Heart left ventricle (tissue), 16 donors: ENCODE data around the gene STAG3. TPM values are rescaled to one million over a fixed set of nuclear protein-coding genes. Genes with fewer than 3 reads are reported as not detected.

Experiments
- ATAC-seq, 4 donors: fragments of 200-7000 bp; cut with Tn5 transposase; one replicate each; pipeline ENCODE4 v1.9.1; 2020 to 2022; ENCODE audit warnings: moderate library complexity in 4 of 4, mild to moderate bottlenecking in 3 of 4, moderate number of reproducible peaks in 1 of 4
- DNase-seq, 5 donors: peaks; one replicate each; pipeline ENCODE4 v3.0.0-alpha.2; 2020
- H3K27ac ChIP-seq, 12 donors: fragments of 200-600 bp; sonication (generic) in 4 of 12; one replicate each; pipeline versions ENCODE4 v1.5.0 to v1.8.0; 2016 to 2022; ENCODE audit warnings: mild to moderate bottlenecking in 2 of 12
- H3K27me3 ChIP-seq, 9 donors: fragments of 200-600 bp; sonication (generic) in 2 of 9; one replicate each; pipeline versions ENCODE4 v1.5.1 to v1.8.0; 2016 to 2022; ENCODE audit warnings: mild to moderate bottlenecking in 3 of 9
- H3K36me3 ChIP-seq, 9 donors: fragments of 200-600 bp; sonication (generic) in 2 of 9; one replicate each; pipeline versions ENCODE4 v1.5.0 to v1.8.0; 2018 to 2022; ENCODE audit warnings: mild to moderate bottlenecking in 2 of 9
- H3K4me1 ChIP-seq, 12 donors: fragments of 200-600 bp; sonication (generic) in 4 of 12; one replicate each; pipeline versions ENCODE4 v1.5.0 to v1.8.0; 2016 to 2022; ENCODE audit warnings: mild to moderate bottlenecking in 3 of 12
- H3K4me3 ChIP-seq, 12 donors: fragments of 200-600 bp; sonication (generic) in 4 of 12; one replicate each; pipeline versions ENCODE4 v1.5.0 to v1.8.0; 2017 to 2022; ENCODE audit warnings: mild to moderate bottlenecking in 9 of 12, moderate library complexity in 4 of 12
- H3K9me3 ChIP-seq, 12 donors: fragments of 200-600 bp; sonication (generic) in 4 of 12; one replicate each; pipeline versions ENCODE4 v1.5.0 to v1.8.0; 2016 to 2022; ENCODE audit warnings: mild to moderate bottlenecking in 1 of 12
- CTCF ChIP-seq, 12 donors: fragments of 200-600 bp; sonication (generic) in 4 of 12; IDR thresholded peaks; one replicate each; pipeline versions ENCODE4 v1.5.0 to v1.8.0; 2018 to 2022; ENCODE audit warnings: antibody characterized with exemption in 12 of 12, mild to moderate bottlenecking in 5 of 12
- POLR2A ChIP-seq, 2 donors: fragments of 450-650 bp; IDR thresholded peaks; one replicate each; pipeline ENCODE4 v1.6.1; 2017; ENCODE audit warnings: antibody characterized with exemption in 2 of 2, mild to moderate bottlenecking in 2 of 2, moderate library complexity in 2 of 2
- WGBS, 4 donors: extraction: QIAGEN DNeasy Blood & Tissue Kit in 2 of 4; methylation state at CpG; one replicate each; pipeline versions ENCODE4 v1.1.5 to v1.1.7; 2013 to 2018; 5-methylcytosine and 5-hydroxymethylcytosine counted together
- intact Hi-C, 10 donors: fragments of 100-400 bp; cut with DNase I; formaldehyde crosslinking; loops; one replicate each; pipeline versions ENCODE4 v1.11.1 to v1.14.2; 2022
- polyA plus RNA-seq, 2 donors: library from polyadenylated mRNA; stranded (reverse); fragments of 200-250 nt; gene quantifications; one replicate each; pipeline ENCODE4 v1.2.3, GENCODE V29; 2013
- total RNA-seq, 9 donors: library from RNA; depleted of rRNA in 2 of 9; stranded (reverse); fragments of >200 nt in 2 of 9; fragmentation: NEBNext Ultra II Directional in 3 of 9; extraction: Animal tissue kit (Norgen Biotek cat#: 25700) in 3 of 9; gene quantifications; one replicate each; pipeline versions ENCODE4 v1.1.0 to v1.2.4, GENCODE V29; 2016 to 2023
- donor health status: ischemic (EF 13 %, LVEDD 7.1; RV severe dilation, severe dysfunction).
- donor health status: healthy with polysubstance abuse.
- donor health status: DM: no; HTN: yes; CAD: no.
- donor health status: DM: no; HTN: no; CAD: no.
- donor health status: ischemic (EF 25% LVEDD 6.9; RV normal size, moderate dysfunction).
- donor health status: ischemic (EF 25% LVEDD 5.7; RV mildly dilated, moderate dysfunction).
- donor health status: healthy.
- donor health status: DM: yes; HTN: yes; CAD: no.
- donor health status: ischemic (EF 35%, LVEDD 5.7; RV mildly dilated, moderate dysfunction).
- donor health status: nonischemic (EF 11% LVEDD 7.7; RV severe dilation, severe dysfunction).
- donor health status: DM: yes; HTN: yes; CAD: no.
- donor health status: PGD.
- donor health status: ischemic (EF 29% LVEDD 5.4; RV normal size, mild dysfunction).
- donor health status: nonischemic (EF 23%, LVEDD 6.1; RV moderate dilation, normal function).

Gene STAG3
- total and polyA plus RNA-seq, 11 donors, result 0.09 to 1.3 (median 0.58) TPM; not detected in 1

- WGBS, 4 donors, result 82 to 85% (median 83%) methylated on average over 16 of the region's 16 CpGs
- H3K9me3 ChIP-seq, result no peaks in the 10 kb centered on the region
- peak overlapping the region in 5 of 12 donors; percentile 1 to 94 (median 80) for H3K27ac ChIP-seq
- ATAC-seq (no peak), DNase-seq (no peak)
- H3K4me3 ChIP-seq, result peak overlapping the region in 2 of 12 donors; percentile 91 to 93
- H3K27me3 ChIP-seq, result no peaks in the 10 kb centered on the region
- intact Hi-C loops, result no loop called here
- H3K36me3 ChIP-seq, result peaks cover 0 to 52% (median 38%) of the 10 kb centered on the region in 9 donors
- H3K4me1 ChIP-seq, result peaks cover 0 to 57% (median 15%) of the 10 kb centered on the region in 12 donors
- TF ChIP-seq POLR2A (IDR thresholded peaks at IDR 0.05) (no peak), CTCF (IDR thresholded peaks at IDR 0.05) (no peak)
Observed at GRCh38 chr7:100156331-100157068, 21.2 kb upstream of the STAG3 start.

- DNase-seq (no peak), ATAC-seq (no peak)
- intact Hi-C loops, result no loop called here
- Histone ChIP-seq H3K4me3 (peak overlapping the region in 5 of 12 donors; percentile 78 to 93 (median 92)), H3K27me3 (no peaks in the 10 kb centered on the region), H3K36me3 (peaks cover 0 to 47% (median 38%) of the 10 kb centered on the region in 9 donors), H3K4me1 (peaks cover 0 to 52% (median 15%) of the 10 kb centered on the region in 12 donors), H3K27ac (peak overlapping the region in 8 of 12 donors; percentile 1 to 94 (median 81)), H3K9me3 (no peaks in the 10 kb centered on the region)
- TF ChIP-seq CTCF (IDR thresholded peaks at IDR 0.05), result no peak
- no peak for TF ChIP-seq POLR2A (IDR thresholded peaks at IDR 0.05)
- WGBS, 4 donors, result 46 to 78% (median 64%) methylated on average over 2 to 5 of the region's 5 CpGs
Observed at GRCh38 chr7:100157069-100157333, 20.7 kb upstream of the STAG3 start.

GRCh38 chr7:100157334-100158228, 20.1 kb upstream of the STAG3 start:
- 20 to 27% (median 24%) methylated on average over 24 to 32 of the region's 32 CpGs for WGBS, 4 donors
- ATAC-seq (peak in 3 of 4 donors; percentile 6 to 31 (median 26)), DNase-seq (peak in 1 of 5 donors; percentile 51)
- Histone ChIP-seq H3K27me3 (no peaks in the 10 kb centered on the region), H3K36me3 (peaks cover 0 to 44% (median 38%) of the 10 kb centered on the region in 9 donors), H3K4me3 (peak overlapping the region; percentile 70 to 99 (median 91)), H3K27ac (peak overlapping the region; percentile 56 to 94 (median 82)), H3K4me1 (peaks cover 0 to 46% (median 15%) of the 10 kb centered on the region in 12 donors), H3K9me3 (no peaks in the 10 kb centered on the region)
- TF ChIP-seq POLR2A (IDR thresholded peaks at IDR 0.05), result no peak
- peak in 4 of 12 donors; percentile 7 to 20 (median 14) for TF ChIP-seq CTCF (IDR thresholded peaks at IDR 0.05)
- intact Hi-C loops, result loop anchor here in 1 of 10 donors (1.0 kb wide), 1 partner anchor 20 kb away; the partner anchor contains the start of genes GPC2 and STAG3
